IMR-90 (cell line): ENCODE data around the gene FTO. TPM values are rescaled to one million over a fixed set of nuclear protein-coding genes. Genes with fewer than 3 reads are reported as not detected.

ENCODE experiments used
- ATAC-seq: fragments of 200-7000 bp; cut with Tn5 transposase; 2 replicates; pipeline ENCODE4 v1.9.1; 2020; ENCODE audit warnings: low read depth, mild to moderate bottlenecking, moderate library complexity
- BruUV-seq: library from RNA; stranded (reverse); fragments of 400-500 nt; replicated peaks from 2 replicates; lab custom pipeline; 2021; lab: Mats Ljungman, UMichigan
- CTCF ChIA-PET: fragments of 300-600 bp; formaldehyde crosslinking; extraction: SDS; loops from one replicate; lab custom pipeline; 2021; ENCODE audit warnings: antibody characterized with exemption; lab: Yijun Ruan, JAX
- POLR2A ChIA-PET: fragments of 300-600 bp; sonication (Branson Sonifier 250); formaldehyde crosslinking; loops from one replicate; lab custom pipeline; 2022; ENCODE audit warnings: antibody characterized with exemption; ENCODE audit not compliant: unreplicated experiment; lab: Charles Lee
- DNase-seq: peaks from one replicate; pipeline ENCODE4 v3.0.0; 2013
- H2AFZ ChIP-seq: replicated peaks from 2 replicates; pipeline ENCODE3; 2013; ENCODE audit warnings: low read length, mild to moderate bottlenecking; ENCODE audit not compliant: poor library complexity
- H2AK5ac ChIP-seq: 2 replicates; pipeline ENCODE4 v1.6.1; 2013; ENCODE audit warnings: low read depth, low read length, inconsistent platforms
- H2AK9ac ChIP-seq: replicated peaks from 2 replicates; pipeline ENCODE3; 2013; ENCODE audit warnings: mild to moderate bottlenecking, low read depth, low read length, moderate library complexity; ENCODE audit not compliant: poor library complexity
- H2BK120ac ChIP-seq: 2 replicates; pipeline ENCODE4 v1.6.1; 2013; ENCODE audit warnings: low read depth, low read length, inconsistent platforms
- H2BK15ac ChIP-seq: 3 replicates; pipeline ENCODE4 v1.6.1; 2013; ENCODE audit warnings: low read depth, low read length, inconsistent platforms
- H2BK20ac ChIP-seq: 2 replicates; pipeline ENCODE4 v1.6.1; 2013; ENCODE audit warnings: low read depth, mild to moderate bottlenecking, inconsistent platforms, low read length, moderate library complexity
- H2BK5ac ChIP-seq: 2 replicates; pipeline ENCODE4 v1.6.1; 2013; ENCODE audit warnings: mild to moderate bottlenecking, low read depth, low read length, inconsistent platforms; ENCODE audit not compliant: poor library complexity, severe bottlenecking
- H3K14ac ChIP-seq: replicated peaks from 2 replicates; pipeline ENCODE4 v1.6.1; 2013; ENCODE audit warnings: low read depth, low read length, inconsistent platforms
- H3K18ac ChIP-seq: 2 replicates; pipeline ENCODE4 v1.6.1; 2013; ENCODE audit warnings: low read depth, low read length, control low read depth
- H3K23ac ChIP-seq: 2 replicates; pipeline ENCODE4 v1.6.1; 2013; ENCODE audit warnings: low read depth, low read length, inconsistent platforms
- H3K27ac ChIP-seq: 2 replicates; pipeline ENCODE4 v1.5.1; 2013; ENCODE audit warnings: mild to moderate bottlenecking, control low read depth, low read length; ENCODE audit not compliant: insufficient read depth
- H3K27me3 ChIP-seq: 2 replicates; pipeline ENCODE4 v1.6.1; 2013; ENCODE audit warnings: low read length; ENCODE audit not compliant: control insufficient read depth, insufficient read depth
- H3K36me3 ChIP-seq: 2 replicates; pipeline ENCODE4 v1.6.1; 2013; ENCODE audit warnings: low read length, mixed read lengths; ENCODE audit not compliant: control insufficient read depth, insufficient read depth
- H3K4ac ChIP-seq: 2 replicates; pipeline ENCODE4 v1.6.1; 2013; ENCODE audit warnings: low read depth, low read length, inconsistent platforms
- H3K4me1 ChIP-seq: 2 replicates; pipeline ENCODE4 v1.6.1; 2013; ENCODE audit warnings: low read length, mixed read lengths; ENCODE audit not compliant: control insufficient read depth, insufficient read depth
- H3K4me2 ChIP-seq: 2 replicates; pipeline ENCODE4 v1.6.1; 2013; ENCODE audit warnings: low read depth, mild to moderate bottlenecking, control low read depth, low read length, moderate library complexity
- H3K4me3 ChIP-seq: 2 replicates; pipeline ENCODE4 v1.5.1; 2013; ENCODE audit warnings: low read depth, mild to moderate bottlenecking, control low read depth, low read length, moderate library complexity; ENCODE audit not compliant: insufficient read depth
- H3K56ac ChIP-seq: 2 replicates; pipeline ENCODE4 v1.6.1; 2013; ENCODE audit warnings: low read length, inconsistent platforms; ENCODE audit not compliant: insufficient read depth; ENCODE audit errors: extremely low read depth
- H3K79me1 ChIP-seq, 2 experiments: 2 replicates each; pipeline ENCODE4 v1.6.1; 2013; ENCODE audit warnings: low read length in 2 of 2, inconsistent platforms in 1 of 2, low read depth in 1 of 2
- H3K9ac ChIP-seq: 2 replicates; pipeline ENCODE4 v1.6.1; 2013; ENCODE audit warnings: low read depth, low read length, control low read depth
- H3K9me1 ChIP-seq: 2 replicates; pipeline ENCODE4 v1.6.1; 2013; ENCODE audit warnings: low read length, inconsistent platforms; ENCODE audit not compliant: insufficient read depth
- H3K9me3 ChIP-seq: 2 replicates; pipeline ENCODE4 v1.6.1; 2013; ENCODE audit warnings: low read length; ENCODE audit not compliant: control insufficient read depth, insufficient read depth
- H4K20me1 ChIP-seq: 2 replicates; pipeline ENCODE4 v1.6.1; 2013; ENCODE audit warnings: low read length, inconsistent platforms; ENCODE audit not compliant: insufficient read depth
- H4K5ac ChIP-seq: 2 replicates; pipeline ENCODE4 v1.6.1; 2013; ENCODE audit warnings: mild to moderate bottlenecking, low read depth, low read length, control low read depth
- H4K8ac ChIP-seq, 2 experiments: 2 replicates each; pipeline ENCODE4 v1.6.1; 2013; ENCODE audit warnings: low read depth in 2 of 2, low read length in 2 of 2, control low read depth in 1 of 2, inconsistent platforms in 1 of 2
- H4K91ac ChIP-seq: 2 replicates; pipeline ENCODE4 v1.6.1; 2013; ENCODE audit warnings: low read depth, low read length, inconsistent platforms; ENCODE audit not compliant: insufficient read depth
- BHLHE40 ChIP-seq: fragments of 150-350 bp; IDR thresholded peaks from 2 replicates; pipeline ENCODE4 v1.6.1; 2016; ENCODE audit warnings: mild to moderate bottlenecking, low read depth, low read length
- CHD1 ChIP-seq: IDR thresholded peaks from 2 replicates; pipeline ENCODE4 v1.6.1; 2012; ENCODE audit warnings: low read depth, low read length, improper control_type of control experiment
- CTCF ChIP-seq: conservative IDR thresholded peaks from 2 replicates; pipeline ENCODE4 v1.5.1; 2012; ENCODE audit warnings: mild to moderate bottlenecking, low read depth, low read length, improper control_type of control experiment
- MAFK ChIP-seq: IDR thresholded peaks from 2 replicates; pipeline ENCODE4 v1.6.1; 2012; ENCODE audit warnings: low read depth, low read length, improper control_type of control experiment
- NFE2L2 ChIP-seq: fragments of 150-350 bp; IDR thresholded peaks from 2 replicates; pipeline ENCODE4 v1.6.1; 2016; ENCODE audit warnings: low read depth, mild to moderate bottlenecking, low read length
- POLR2A ChIP-seq: IDR thresholded peaks from 2 replicates; pipeline ENCODE4 v1.6.1; 2012; ENCODE audit warnings: mild to moderate bottlenecking, low read depth, low read length
- RAD21 ChIP-seq: IDR thresholded peaks from 2 replicates; pipeline ENCODE4 v1.6.1; 2012; ENCODE audit warnings: low read length, improper control_type of control experiment
- RFX5 ChIP-seq: IDR thresholded peaks from 2 replicates; pipeline ENCODE4 v1.8.0; 2012; ENCODE audit warnings: low read depth, mild to moderate bottlenecking, low read length, moderate library complexity
- SMC3 ChIP-seq: fragments of 150-350 bp; IDR thresholded peaks from 2 replicates; pipeline ENCODE4 v1.6.1; 2016; ENCODE audit warnings: low read depth, mild to moderate bottlenecking, antibody characterized with exemption, low read length, moderate library complexity
- WGBS, 2 experiments: methylation state at CpG; one replicate each; pipeline versions ENCODE4 v1.1.5 to v1.1.7; 2013; ENCODE audit warnings: missing lambda C conversion rate in 2 of 2; ENCODE audit not compliant: insufficient read length in 1 of 2; ENCODE audit errors: extremely low coverage in 2 of 2; 5-methylcytosine and 5-hydroxymethylcytosine counted together
- dilution Hi-C: fragments of 300-500 bp; cut with HindIII; formaldehyde crosslinking; loops from one replicate; pipeline ENCODE4 v1.14.3; 2018; ENCODE audit warnings: low sequenced_read_pairs; ENCODE audit not compliant: unreplicated experiment
- in situ Hi-C: fragments of 300-500 bp; cut with MboI; formaldehyde crosslinking; loops from 3 replicates; pipeline ENCODE4 v1.14.3; 2019; ENCODE audit warnings: low sequenced_read_pairs, inconsistent platforms, mixed read lengths
- intact Hi-C: fragments of 100-400 bp; cut with micrococcal nuclease; formaldehyde crosslinking; loops from 2 replicates; pipeline ENCODE4 v1.10.0; 2022
- polyA plus RNA-seq, 3 experiments: library from polyadenylated mRNA; depleted of rRNA; stranded (reverse); fragments of >200 nt; gene quantifications; 2 replicates each; pipeline ENCODE4 v1.2.3, GENCODE V29; 2012; ENCODE audit warnings: low replicate concordance in 1 of 3
- total RNA-seq: library from RNA; depleted of rRNA; stranded (reverse); fragments of >200 nt; gene quantifications from 2 replicates; pipeline ENCODE4 v1.2.3, GENCODE V29; 2012
- TF ChIP-seq, protein P1 (sequence below): fragments of 150-350 bp; IDR thresholded peaks from 2 replicates; pipeline ENCODE4 v1.6.1; 2017; ENCODE audit warnings: mild to moderate bottlenecking, antibody characterized with exemption, low read length, low read depth

The FTO gene
- total and polyA plus RNA-seq, 2 of the 4 experiments (the other 2 are of a cell fraction) = 70.3 to 132 TPM

GRCh38 chr16:54121539-54122295, 417.8 kb downstream of the FTO start:
- Histone ChIP-seq H2BK5ac (no peak overlapping the region), H3K4me1 (no peaks in the 10 kb centered on the region), H3K79me1 (no peaks in the 10 kb centered on the region), H3K27me3 (no peaks in the 10 kb centered on the region; the same call in 1 of the 2 replicates), H4K8ac (no peak overlapping the region), H2BK20ac (no peak overlapping the region), H2BK120ac (no peak overlapping the region), H4K20me1 (no peaks in the 10 kb centered on the region), H3K4me2 (no peak overlapping the region), H3K56ac (no peak overlapping the region), H3K9ac (no peak overlapping the region), H4K91ac (no peak overlapping the region), H2BK15ac (no peak overlapping the region), H3K36me3 (no peaks in the 10 kb centered on the region), H2AFZ (no peak overlapping the region), H2AK9ac (no peak overlapping the region), H3K18ac (no peak overlapping the region), H3K4me3 (no peak overlapping the region), H4K5ac (no peak overlapping the region), H3K27ac (no peak overlapping the region), H3K9me1 (no peaks in the 10 kb centered on the region), H3K9me3 (no peaks in the 10 kb centered on the region), H3K14ac (no peak overlapping the region), H3K4ac (no peak overlapping the region), H3K23ac (no peak overlapping the region), H2AK5ac (no peak overlapping the region)
- no peak for DNase-seq
- CTCF ChIA-PET = no interaction called here
- POLR2A ChIA-PET = no interaction called here
- TF ChIP-seq RFX5 = no peak
- no peak for TF ChIP-seq CHD1
- TF ChIP-seq POLR2A = no peak
- TF ChIP-seq, protein P1, sequence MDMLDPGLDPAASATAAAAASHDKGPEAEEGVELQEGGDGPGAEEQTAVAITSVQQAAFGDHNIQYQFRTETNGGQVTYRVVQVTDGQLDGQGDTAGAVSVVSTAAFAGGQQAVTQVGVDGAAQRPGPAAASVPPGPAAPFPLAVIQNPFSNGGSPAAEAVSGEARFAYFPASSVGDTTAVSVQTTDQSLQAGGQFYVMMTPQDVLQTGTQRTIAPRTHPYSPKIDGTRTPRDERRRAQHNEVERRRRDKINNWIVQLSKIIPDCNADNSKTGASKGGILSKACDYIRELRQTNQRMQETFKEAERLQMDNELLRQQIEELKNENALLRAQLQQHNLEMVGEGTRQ = no peak
- TF ChIP-seq NFE2L2 = no peak
- TF ChIP-seq SMC3 = no peak
- TF ChIP-seq CTCF = no peak
- TF ChIP-seq RAD21 = no peak
- TF ChIP-seq MAFK = no peak
- TF ChIP-seq BHLHE40 = no peak
- no peak for ATAC-seq
- intact Hi-C loops = no loop called here
- WGBS, 2 experiments = 97% methylated on average over 7 of the region's 35 CpGs; no CpG with 5 or more reads in 1 of the 2 experiments
- in situ Hi-C loops = no loop called here
- no TSS peak for BruUV-seq
- dilution Hi-C loops = no loop called here
